ENCODE results near the gene HID1.
"Not testable (repeated sequence)": the region's sequence is repeated elsewhere in the genome, so short reads cannot be mapped to it uniquely, and the experiment has no call there.

Gene HID1

GRCh38 chr17:74969501-74969900, 3.1 kb downstream of the HID1 start:
- not testable (repeated sequence) for DNase-seq

GRCh38 chr17:74968361-74968780, 4.2 kb downstream of the HID1 start:
- no peak for DNase-seq

GRCh38 chr17:74964988-74965622, 7.5 kb downstream of the HID1 start:
- DNase-seq, result no peak

GRCh38 chr17:74964246-74964761, 8.3 kb downstream of the HID1 start:
- DNase-seq, result no peak

- no peak for DNase-seq
Measured at GRCh38 chr17:74963656-74964055, 8.9 kb downstream of the HID1 start.

- no peak for DNase-seq
Measured at GRCh38 chr17:74962622-74963394, 9.8 kb downstream of the HID1 start.

- peak; percentile 90 for DNase-seq
Measured at GRCh38 chr17:74961657-74962350, 10.8 kb downstream of the HID1 start.

GRCh38 chr17:74960570-74961342, 11.8 kb downstream of the HID1 start:
- DNase-seq, result peak; percentile 29

- no peak for DNase-seq
Measured at GRCh38 chr17:74959826-74960515, 12.6 kb downstream of the HID1 start.

- DNase-seq, result peak; percentile 79
Measured at GRCh38 chr17:74957935-74958740, 14.4 kb downstream of the HID1 start.

- DNase-seq, result no peak
Measured at GRCh38 chr17:74956093-74956492, 16.5 kb downstream of the HID1 start.

- no peak for DNase-seq
Measured at GRCh38 chr17:74954665-74955421, 17.7 kb downstream of the HID1 start.

GRCh38 chr17:74954115-74954514, 18.4 kb downstream of the HID1 start:
- DNase-seq, result no peak

- DNase-seq, result no peak
Measured at GRCh38 chr17:74953134-74953687, 19.3 kb downstream of the HID1 start.

- no peak for DNase-seq
Measured at GRCh38 chr17:74952431-74953133, 20.0 kb downstream of the HID1 start.

- no peak for DNase-seq
Measured at GRCh38 chr17:74951680-74952421, 20.7 kb downstream of the HID1 start.

GRCh38 chr17:74951065-74951464, 21.5 kb downstream of the HID1 start:
- no peak for DNase-seq

- no peak for DNase-seq
Measured at GRCh38 chr17:74950207-74950606, 22.4 kb downstream of the HID1 start.

Data from T-helper 9 cell (primary cell).